Colonic mucosa (tissue), 4 donors: ENCODE measurements around the gene HIBCH. TPM values are rescaled to one million over a fixed set of nuclear protein-coding genes. Genes with fewer than 3 reads are reported as not detected.
A peak's percentile ranks its signal among the peaks of the same experiment; 100 is the strongest.
"Not testable (repeated sequence)": the region's sequence is repeated elsewhere in the genome, so short reads cannot be mapped to it uniquely, and the experiment has no call there.

Source experiments
- DNase-seq: peaks from one replicate; pipeline ENCODE4 v3.0.0-alpha.2; 2020
- H3K27ac ChIP-seq: fragments of 200-600 bp; one replicate; pipeline ENCODE4 v1.8.0; 2021
- H3K27me3 ChIP-seq: fragments of 200-600 bp; one replicate; pipeline ENCODE4 v1.8.0; 2021
- H3K36me3 ChIP-seq: fragments of 200-600 bp; one replicate; pipeline ENCODE4 v1.8.0; 2021
- H3K4me1 ChIP-seq: fragments of 200-600 bp; one replicate; pipeline ENCODE4 v1.8.0; 2021; ENCODE audit warnings: mild to moderate bottlenecking
- H3K4me3 ChIP-seq: fragments of 200-600 bp; one replicate; pipeline ENCODE4 v1.8.0; 2021
- H3K9ac ChIP-seq, 2 donors: one replicate each; pipeline ENCODE4 v1.7.0; 2013; ENCODE audit warnings: control low read depth in 2 of 2, low read depth in 2 of 2, low read length in 2 of 2
- H3K9me3 ChIP-seq: fragments of 200-600 bp; one replicate; pipeline ENCODE4 v1.8.0; 2021
- CTCF ChIP-seq: fragments of 200-600 bp; IDR thresholded peaks from one replicate; pipeline ENCODE4 v1.8.0; 2022; ENCODE audit warnings: antibody characterized with exemption, mild to moderate bottlenecking
- intact Hi-C: fragments of 100-400 bp; cut with DNase I; formaldehyde crosslinking; loops from one replicate; pipeline ENCODE4 v1.14.1; 2022
- total RNA-seq, 2 donors: library from RNA; stranded (reverse); fragmentation: NEBNext Ultra II Directional in 1 of 2; extraction: Animal tissue kit (Norgen Biotek cat#: 25700) in 1 of 2; gene quantifications; one replicate each; pipeline ENCODE4 v1.2.1, GENCODE V29; 2021
- donor health status: healthy.
- donor health status: DM: no; HTN: no; CAD: no.
- donor health status: DM: no; HTN: no; CAD: no.

HIBCH gene
- total RNA-seq, 2 donors from 2014 or later, result 47.2 to 71.1 TPM

- H3K9ac ChIP-seq, result no peak overlapping the region
- no peaks in the 10 kb centered on the region for H3K9me3 ChIP-seq
- no peak overlapping the region for H3K4me3 ChIP-seq
- intact Hi-C loops, result no loop called here
- DNase-seq, result no peak
- no peaks in the 10 kb centered on the region for H3K27me3 ChIP-seq
- H3K27ac ChIP-seq, result no peak overlapping the region
- no peaks in the 10 kb centered on the region for H3K36me3 ChIP-seq
- no peak for TF ChIP-seq CTCF
- no peaks in the 10 kb centered on the region for H3K4me1 ChIP-seq
These were observed 69.2 kb downstream of the HIBCH start for GRCh38 chr2:190250421-190250820.

- Histone ChIP-seq H3K9me3 (no peaks in the 10 kb centered on the region), H3K27me3 (no peaks in the 10 kb centered on the region), H3K36me3 (no peaks in the 10 kb centered on the region), H3K4me1 (no peaks in the 10 kb centered on the region), H3K4me3 (no peak overlapping the region), H3K27ac (peak overlapping the region; percentile 57), H3K9ac (no peak overlapping the region)
- intact Hi-C loops, result no loop called here
- DNase-seq, result peak; percentile 48
- TF ChIP-seq CTCF, result no peak
These were observed 84.0 kb downstream of the HIBCH start for GRCh38 chr2:190235551-190236075.

- Histone ChIP-seq H3K4me3 (no peak overlapping the region), H3K27me3 (no peaks in the 10 kb centered on the region), H3K36me3 (no peaks in the 10 kb centered on the region), H3K9ac (no peak overlapping the region), H3K4me1 (no peaks in the 10 kb centered on the region), H3K27ac (peak overlapping the region; percentile 57), H3K9me3 (no peaks in the 10 kb centered on the region)
- no peak for TF ChIP-seq CTCF
- no peak for DNase-seq
- intact Hi-C loops, result no loop called here
These were observed 84.5 kb downstream of the HIBCH start for GRCh38 chr2:190235101-190235500.

- intact Hi-C loops, DNase-seq, H3K9me3 ChIP-seq, H3K4me3 ChIP-seq, H3K9ac ChIP-seq, H3K27ac ChIP-seq, H3K4me1 ChIP-seq, H3K36me3 ChIP-seq, H3K27me3 ChIP-seq: not testable (repeated sequence)
These were observed 95.6 kb downstream of the HIBCH start for GRCh38 chr2:190223989-190224388.

- H3K4me3 ChIP-seq, DNase-seq, intact Hi-C loops, H3K9me3 ChIP-seq, H3K27ac ChIP-seq, H3K9ac ChIP-seq, H3K27me3 ChIP-seq, H3K36me3 ChIP-seq, H3K4me1 ChIP-seq: not testable (repeated sequence)
These were observed 96.9 kb downstream of the HIBCH start for GRCh38 chr2:190222745-190223144.

- no peaks in the 10 kb centered on the region for H3K36me3 ChIP-seq
- no peak overlapping the region for H3K9ac ChIP-seq
- peak; percentile 93 for DNase-seq
- H3K9me3 ChIP-seq, result no peaks in the 10 kb centered on the region
- no peak overlapping the region for H3K4me3 ChIP-seq
- H3K27me3 ChIP-seq, result no peaks in the 10 kb centered on the region
- H3K27ac ChIP-seq, result peak overlapping the region; percentile 60
- intact Hi-C loops, result no loop called here
- H3K4me1 ChIP-seq, result peaks cover 3% of the 10 kb centered on the region
- TF ChIP-seq CTCF, result no peak
These were observed 98.2 kb downstream of the HIBCH start for GRCh38 chr2:190221429-190221828.
